GM13976 (cell line): Measurements from ENCODE around the gene GNAT1.

ENCODE experiments used
- DNase-seq: peaks from one replicate; pipeline ENCODE4 v3.0.0; 2012; ENCODE audit warnings: low spot score
- in situ Hi-C: fragments of 300-500 bp; cut with MboI; formaldehyde crosslinking; loops from one replicate; pipeline ENCODE4 v1.12.0; 2022; ENCODE audit warnings: low sequenced_read_pairs, mixed read lengths, inconsistent platforms; ENCODE audit not compliant: unreplicated experiment
- TF ChIP-seq, protein P1 (sequence below): IDR thresholded peaks from 2 replicates; pipeline ENCODE4 v1.5.1; 2012; ENCODE audit warnings: borderline replicate concordance, mild to moderate bottlenecking; ENCODE audit not compliant: insufficient read depth; ENCODE audit errors: extremely low read depth, missing control alignments, control extremely low read depth

Gene GNAT1

DNA sequence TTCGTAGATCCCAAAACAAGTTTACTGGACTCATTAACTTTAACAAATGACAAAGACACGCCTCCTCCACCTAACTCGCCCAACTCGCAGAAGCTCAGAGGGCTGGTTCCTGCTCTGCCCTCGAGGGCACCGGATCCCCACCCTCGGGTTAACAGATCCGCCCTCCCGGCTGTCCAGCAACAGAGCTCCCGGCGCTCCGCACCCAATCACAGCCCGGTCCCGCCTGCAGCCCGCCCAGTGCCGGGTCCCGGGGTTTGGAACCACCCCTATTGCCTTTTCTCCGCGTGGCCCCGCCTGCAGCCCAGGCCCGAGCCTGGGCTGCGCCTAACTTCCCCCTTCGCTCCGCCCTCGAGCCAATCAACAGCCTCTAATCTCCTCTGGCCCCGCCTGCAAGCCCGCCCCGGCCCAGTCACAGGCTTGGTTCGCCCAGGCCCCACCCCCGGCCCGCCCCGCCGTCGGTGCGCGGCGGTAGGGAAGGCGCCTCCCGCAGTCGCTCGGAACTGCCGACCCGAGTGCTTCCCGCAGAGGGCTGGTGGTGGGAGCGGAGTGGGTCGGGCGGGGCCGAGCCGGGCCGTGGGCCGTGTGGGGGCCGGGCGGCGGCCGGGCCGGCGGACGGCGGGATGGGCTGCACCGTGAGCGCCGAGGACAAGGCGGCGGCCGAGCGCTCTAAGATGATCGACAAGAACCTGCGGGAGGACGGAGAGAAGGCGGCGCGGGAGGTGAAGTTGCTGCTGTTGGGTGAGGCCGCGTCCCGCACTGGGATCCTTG, 44.5 kb downstream of the GNAT1 start, which contains the start of gene GNAI2:
GNAI2 (plus strand) TSS at position 489 of the 768 bp plus-strand sequence; CDS start at position 621, 132 bp downstream.
- TF ChIP-seq, protein P1, sequence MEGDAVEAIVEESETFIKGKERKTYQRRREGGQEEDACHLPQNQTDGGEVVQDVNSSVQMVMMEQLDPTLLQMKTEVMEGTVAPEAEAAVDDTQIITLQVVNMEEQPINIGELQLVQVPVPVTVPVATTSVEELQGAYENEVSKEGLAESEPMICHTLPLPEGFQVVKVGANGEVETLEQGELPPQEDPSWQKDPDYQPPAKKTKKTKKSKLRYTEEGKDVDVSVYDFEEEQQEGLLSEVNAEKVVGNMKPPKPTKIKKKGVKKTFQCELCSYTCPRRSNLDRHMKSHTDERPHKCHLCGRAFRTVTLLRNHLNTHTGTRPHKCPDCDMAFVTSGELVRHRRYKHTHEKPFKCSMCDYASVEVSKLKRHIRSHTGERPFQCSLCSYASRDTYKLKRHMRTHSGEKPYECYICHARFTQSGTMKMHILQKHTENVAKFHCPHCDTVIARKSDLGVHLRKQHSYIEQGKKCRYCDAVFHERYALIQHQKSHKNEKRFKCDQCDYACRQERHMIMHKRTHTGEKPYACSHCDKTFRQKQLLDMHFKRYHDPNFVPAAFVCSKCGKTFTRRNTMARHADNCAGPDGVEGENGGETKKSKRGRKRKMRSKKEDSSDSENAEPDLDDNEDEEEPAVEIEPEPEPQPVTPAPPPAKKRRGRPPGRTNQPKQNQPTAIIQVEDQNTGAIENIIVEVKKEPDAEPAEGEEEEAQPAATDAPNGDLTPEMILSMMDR, result no peak
- in situ Hi-C loops, result no loop called here

DNA sequence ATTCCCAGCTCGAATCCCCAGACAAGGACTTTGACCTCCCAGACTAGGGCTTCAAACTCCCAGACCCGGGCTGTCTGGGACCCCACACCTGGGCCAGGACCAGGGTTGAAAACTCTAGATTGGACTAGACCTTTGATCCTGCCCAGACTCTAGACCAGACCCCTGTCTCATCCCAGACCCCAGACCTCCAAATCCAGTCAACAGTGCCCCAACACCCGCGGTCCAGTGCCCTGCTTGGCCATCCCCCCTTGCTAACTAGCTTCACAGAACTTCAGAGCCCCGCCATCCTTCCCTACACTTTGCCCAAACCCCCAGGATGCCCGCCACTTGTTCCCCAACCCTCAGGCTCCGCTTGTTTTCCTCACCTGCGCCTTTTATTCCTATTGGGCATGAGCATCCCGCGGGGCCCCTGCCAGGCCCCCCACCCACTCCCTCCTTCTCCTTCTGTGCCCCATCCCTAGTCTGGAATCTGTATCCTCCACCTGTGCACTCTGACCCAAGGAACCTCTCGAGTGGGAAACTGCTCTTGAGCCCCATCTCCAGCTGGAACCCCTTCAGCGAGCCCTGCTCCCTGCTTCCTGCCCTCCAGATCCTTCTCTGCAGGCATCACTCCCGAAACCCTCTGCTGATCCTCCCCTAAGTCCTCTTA, 45.2 kb downstream of the GNAT1 start:
- in situ Hi-C loops, result no loop called here
- no peak for DNase-seq
- TF ChIP-seq, protein P1, result no peak

More for the DNA sequence above, 44.5 kb downstream of the GNAT1 start, which contains the start of gene GNAI2:
- peak; percentile 99 for DNase-seq

DNA sequence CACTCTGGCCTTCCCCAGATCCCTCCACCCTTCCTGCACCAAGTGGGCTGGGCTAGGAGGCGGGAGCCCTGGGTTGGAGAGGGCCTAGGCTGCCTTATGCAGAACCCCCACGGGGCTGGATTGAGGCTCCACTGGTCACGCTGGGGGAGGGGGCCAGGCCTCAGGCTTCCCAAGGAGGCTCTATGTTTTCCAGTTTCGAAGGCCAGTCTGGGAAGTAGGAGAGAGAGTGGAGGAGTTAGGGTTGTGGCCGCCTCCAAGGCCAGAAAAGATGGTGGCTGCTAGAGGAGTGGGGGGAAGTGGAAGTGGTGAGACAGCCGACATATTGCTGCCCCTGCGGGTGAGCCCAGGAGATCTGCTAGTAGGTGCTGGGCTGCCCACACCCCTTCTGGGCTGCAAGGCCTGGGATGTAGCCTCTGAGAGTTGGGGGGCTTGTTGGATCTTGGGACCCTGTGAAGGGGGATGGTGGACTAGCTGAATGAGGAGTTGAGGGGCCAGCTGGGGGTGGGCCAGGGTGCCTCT, 45.8 kb downstream of the GNAT1 start:
- no peak for DNase-seq
- in situ Hi-C loops, result no loop called here
- TF ChIP-seq, protein P1, result no peak

DNA sequence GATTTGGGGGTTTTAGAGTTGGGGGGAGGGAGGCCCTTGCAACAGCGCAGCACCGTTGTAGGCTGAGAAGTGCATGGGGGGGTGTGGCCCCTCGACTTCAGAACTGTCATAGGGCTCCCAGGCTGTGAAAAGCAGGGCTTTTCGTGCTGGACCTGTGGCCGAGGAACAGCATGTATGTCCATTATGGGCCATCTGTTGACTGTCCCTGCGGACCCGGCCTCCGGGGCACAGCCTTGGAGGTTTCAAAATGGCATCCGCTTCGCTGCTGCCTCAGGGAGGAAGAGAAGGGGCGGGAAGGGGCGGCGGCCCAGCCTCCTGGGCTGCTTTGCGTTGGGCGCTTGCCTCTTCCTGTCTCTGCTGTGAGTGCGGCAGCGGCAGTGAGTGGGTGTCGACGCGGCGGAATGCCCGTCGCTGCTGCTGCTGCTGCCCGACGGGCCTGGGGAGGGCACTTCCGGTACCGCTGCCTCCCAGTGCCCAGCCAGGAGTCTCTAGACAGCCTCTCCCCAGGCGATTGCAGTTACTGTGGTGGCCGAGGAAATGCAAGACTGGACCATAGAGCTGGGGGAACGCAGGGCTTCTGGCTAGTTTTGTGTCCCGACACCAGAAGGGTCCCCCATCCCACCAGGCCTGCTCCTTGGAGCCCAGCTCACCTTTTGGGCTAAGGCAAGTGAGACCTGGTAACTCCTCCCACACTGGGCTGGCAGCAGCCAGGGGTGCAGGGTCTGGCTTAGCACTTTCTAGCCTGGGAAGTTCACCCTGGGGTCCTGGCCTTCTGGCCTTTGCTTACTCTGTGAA, 46.5 kb downstream of the GNAT1 start:
- in situ Hi-C loops, result no loop called here
- peak; percentile 90 for DNase-seq
- TF ChIP-seq, protein P1, result no peak

DNA sequence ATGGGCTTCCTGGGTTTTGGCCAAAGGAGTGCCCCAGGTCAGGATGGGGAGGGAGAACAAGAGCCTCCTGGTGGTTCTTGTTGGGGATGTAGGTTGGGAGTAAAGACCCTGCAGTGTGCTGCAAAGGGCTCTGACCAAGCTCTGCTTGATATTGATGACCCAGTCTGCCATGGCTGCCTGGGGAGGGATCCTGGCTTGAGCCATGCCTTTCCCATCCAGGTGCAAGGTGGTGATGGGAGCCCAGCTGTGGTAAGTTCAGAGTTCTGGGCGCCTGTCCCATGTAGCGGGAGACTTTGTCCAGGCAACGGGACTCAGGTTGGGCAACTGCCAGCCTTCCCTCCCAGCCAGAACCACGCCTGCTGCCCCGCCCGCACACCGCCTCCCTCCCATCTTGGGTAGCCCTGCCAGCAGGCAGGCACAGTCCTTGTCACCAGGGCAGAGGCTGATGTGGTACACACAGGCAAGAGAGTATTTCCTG, 47.2 kb downstream of the GNAT1 start:
- TF ChIP-seq, protein P1, result no peak
- in situ Hi-C loops, result no loop called here
- DNase-seq, result no peak

DNA sequence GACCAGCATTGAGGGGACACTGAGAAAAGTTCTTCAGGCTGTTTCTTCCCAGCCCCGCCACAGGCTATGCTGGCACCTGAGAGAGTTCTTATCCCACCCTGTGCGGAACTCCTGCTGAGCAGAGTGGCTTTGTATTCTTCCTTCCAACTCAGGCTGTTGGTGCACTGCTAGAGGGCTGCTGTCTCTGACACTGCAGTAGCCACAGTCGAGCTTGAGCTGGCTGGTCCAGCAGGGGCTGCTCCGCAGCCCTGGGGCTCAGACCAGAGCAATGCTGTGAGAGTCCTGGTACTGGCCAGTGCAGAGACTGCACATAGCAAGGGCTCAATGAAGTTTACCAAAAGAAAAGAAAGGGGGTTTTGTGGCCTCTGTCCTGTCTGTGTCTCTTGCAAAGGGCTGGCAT, 48.2 kb downstream of the GNAT1 start:
- no peak for DNase-seq
- in situ Hi-C loops, result no loop called here
- TF ChIP-seq, protein P1, result no peak
